TTC549 (cell line): ENCODE data around the gene SMTNL2.
"Not testable (repeated sequence)": the region's sequence is repeated elsewhere in the genome, so short reads cannot be mapped to it uniquely, and the experiment has no call there.

ENCODE experiments used
- FAIRE-seq: peaks from 2 replicates; lab custom pipeline; 2012; peaks lifted over from hg19 to GRCh38; lab: Jason Lieb, UNC

The SMTNL2 gene

GRCh38 chr17:4602041-4602440 lies 17.7 kb downstream of the SMTNL2 start:
- no peak for FAIRE-seq

GRCh38 chr17:4604111-4604644 lies 19.8 kb downstream of the SMTNL2 start:
- no peak for FAIRE-seq

- FAIRE-seq, result not testable (repeated sequence)
These were observed 20.4 kb downstream of the SMTNL2 start for GRCh38 chr17:4604736-4605135.

GRCh38 chr17:4605826-4606225 lies 21.5 kb downstream of the SMTNL2 start:
- no peak for FAIRE-seq

- no peak for FAIRE-seq
These were observed 23.0 kb downstream of the SMTNL2 start for GRCh38 chr17:4607261-4607741.

- no peak for FAIRE-seq
These were observed 23.5 kb downstream of the SMTNL2 start for GRCh38 chr17:4607773-4608187.

- FAIRE-seq, result no peak
These were observed 25.4 kb downstream of the SMTNL2 start for GRCh38 chr17:4609761-4610160.

GRCh38 chr17:4610162-4610561 lies 25.8 kb downstream of the SMTNL2 start:
- FAIRE-seq, result no peak

GRCh38 chr17:4610656-4611055 lies 26.3 kb downstream of the SMTNL2 start:
- FAIRE-seq, result no peak

GRCh38 chr17:4616476-4616875 lies 32.1 kb downstream of the SMTNL2 start:
- FAIRE-seq, result no peak

- no peak for FAIRE-seq
These were observed 32.8 kb downstream of the SMTNL2 start for GRCh38 chr17:4617090-4617489.

GRCh38 chr17:4617590-4618351 lies 33.4 kb downstream of the SMTNL2 start:
- no peak for FAIRE-seq

GRCh38 chr17:4620531-4621101 lies 36.3 kb downstream of the SMTNL2 start:
- no peak for FAIRE-seq

GRCh38 chr17:4622375-4622774 lies 38.0 kb downstream of the SMTNL2 start:
- no peak for FAIRE-seq

- no peak for FAIRE-seq
These were observed 38.9 kb downstream of the SMTNL2 start for GRCh38 chr17:4623249-4623648.

GRCh38 chr17:4624451-4624911 lies 40.2 kb downstream of the SMTNL2 start:
- FAIRE-seq, result not testable (repeated sequence)

GRCh38 chr17:4625181-4625617 lies 40.9 kb downstream of the SMTNL2 start:
- FAIRE-seq, result no peak

GRCh38 chr17:4626734-4627256 lies 42.5 kb downstream of the SMTNL2 start:
- no peak for FAIRE-seq

- no peak for FAIRE-seq
These were observed 47.1 kb downstream of the SMTNL2 start for GRCh38 chr17:4631431-4631830.

- FAIRE-seq, result no peak
These were observed 47.7 kb downstream of the SMTNL2 start for GRCh38 chr17:4631836-4632580.

GRCh38 chr17:4632581-4632920 lies 48.2 kb downstream of the SMTNL2 start:
- FAIRE-seq, result no peak

GRCh38 chr17:4633643-4634042 lies 49.3 kb downstream of the SMTNL2 start:
- no peak for FAIRE-seq

GRCh38 chr17:4634976-4635375 lies 50.6 kb downstream of the SMTNL2 start:
- no peak for FAIRE-seq
